ENCODE measurements around the gene ITIH6. TPM values are rescaled to one million over a fixed set of nuclear protein-coding genes. Genes with fewer than 3 reads are reported as not detected.

Gene ITIH6, protein sequence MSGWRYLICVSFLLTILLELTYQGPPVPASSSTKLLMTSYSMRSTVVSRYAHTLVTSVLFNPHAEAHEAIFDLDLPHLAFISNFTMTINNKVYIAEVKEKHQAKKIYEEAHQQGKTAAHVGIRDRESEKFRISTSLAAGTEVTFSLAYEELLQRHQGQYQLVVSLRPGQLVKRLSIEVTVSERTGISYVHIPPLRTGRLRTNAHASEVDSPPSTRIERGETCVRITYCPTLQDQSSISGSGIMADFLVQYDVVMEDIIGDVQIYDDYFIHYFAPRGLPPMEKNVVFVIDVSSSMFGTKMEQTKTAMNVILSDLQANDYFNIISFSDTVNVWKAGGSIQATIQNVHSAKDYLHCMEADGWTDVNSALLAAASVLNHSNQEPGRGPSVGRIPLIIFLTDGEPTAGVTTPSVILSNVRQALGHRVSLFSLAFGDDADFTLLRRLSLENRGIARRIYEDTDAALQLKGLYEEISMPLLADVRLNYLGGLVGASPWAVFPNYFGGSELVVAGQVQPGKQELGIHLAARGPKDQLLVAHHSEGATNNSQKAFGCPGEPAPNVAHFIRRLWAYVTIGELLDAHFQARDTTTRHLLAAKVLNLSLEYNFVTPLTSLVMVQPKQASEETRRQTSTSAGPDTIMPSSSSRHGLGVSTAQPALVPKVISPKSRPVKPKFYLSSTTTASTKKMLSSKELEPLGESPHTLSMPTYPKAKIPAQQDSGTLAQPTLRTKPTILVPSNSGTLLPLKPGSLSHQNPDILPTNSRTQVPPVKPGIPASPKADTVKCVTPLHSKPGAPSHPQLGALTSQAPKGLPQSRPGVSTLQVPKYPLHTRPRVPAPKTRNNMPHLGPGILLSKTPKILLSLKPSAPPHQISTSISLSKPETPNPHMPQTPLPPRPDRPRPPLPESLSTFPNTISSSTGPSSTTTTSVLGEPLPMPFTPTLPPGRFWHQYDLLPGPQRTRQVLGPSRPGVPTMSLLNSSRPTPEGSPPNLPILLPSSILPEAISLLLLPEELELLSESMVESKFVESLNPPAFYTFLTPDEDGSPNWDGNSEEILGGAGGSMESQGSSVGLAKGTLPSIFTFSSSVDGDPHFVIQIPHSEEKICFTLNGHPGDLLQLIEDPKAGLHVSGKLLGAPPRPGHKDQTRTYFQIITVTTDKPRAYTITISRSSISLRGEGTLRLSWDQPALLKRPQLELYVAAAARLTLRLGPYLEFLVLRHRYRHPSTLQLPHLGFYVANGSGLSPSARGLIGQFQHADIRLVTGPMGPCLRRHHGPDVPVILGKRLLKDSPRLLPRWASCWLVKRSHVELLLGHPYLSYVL
- total RNA-seq: not detected

DNA sequence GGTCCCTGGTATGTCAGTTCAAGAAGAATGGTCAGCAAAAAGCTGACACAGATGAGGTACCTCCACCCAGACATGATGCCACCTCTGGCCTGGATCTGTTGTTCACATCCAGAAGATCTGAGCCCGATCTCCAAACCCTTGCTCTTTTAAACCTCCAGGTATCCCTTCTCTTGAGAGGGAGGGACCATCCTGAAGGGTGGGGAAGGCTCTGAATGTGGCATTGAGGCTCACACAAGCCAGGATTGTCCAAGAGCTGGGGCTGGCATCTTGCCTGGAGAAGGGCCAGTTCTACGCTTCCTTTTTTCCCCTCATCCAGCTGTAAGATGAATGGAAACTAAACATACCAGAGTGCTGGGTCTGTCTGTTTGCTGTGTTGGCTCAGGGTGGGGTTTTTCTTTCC lies at the start of gene ITIH6:
TSS of gene ITIH6 (minus strand) at position 119 of the 400 bp plus-strand sequence. CDS start at position 74, 45 bp downstream.

DNA sequence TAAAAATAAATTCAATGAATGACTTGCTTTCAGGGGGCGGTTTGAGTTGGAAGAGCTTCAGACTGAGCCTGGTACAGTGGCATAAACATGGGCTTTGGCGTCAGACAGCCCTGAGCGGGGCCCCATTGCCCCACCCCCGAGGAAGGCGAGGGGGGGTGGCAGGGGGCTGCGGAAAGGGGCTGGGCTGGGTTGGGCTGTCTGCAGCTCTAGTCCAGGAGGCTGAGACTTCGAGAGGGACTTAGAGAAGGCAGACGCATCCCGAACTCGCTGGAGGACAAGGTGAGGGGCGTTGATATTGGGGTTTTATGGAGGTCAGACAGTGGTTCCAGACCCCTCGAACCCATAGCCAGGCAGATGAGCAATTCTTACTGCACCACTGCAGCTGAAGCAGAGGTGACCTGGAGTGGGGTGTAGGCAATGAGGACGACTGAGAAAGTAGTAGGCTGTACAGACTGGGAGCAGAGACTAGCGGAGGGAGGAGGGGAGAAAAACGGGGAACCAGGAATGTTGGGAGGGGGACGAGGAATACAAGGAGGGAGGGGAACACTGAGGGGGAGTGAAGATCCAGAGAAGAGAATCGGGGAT lies 9.6 kb upstream of the ITIH6 start, which contains the start of gene MAGED2:
TSS of gene MAGED2 (plus strand) at position 222 of the 585 bp plus-strand sequence. CDS start 1,587 bp downstream, outside the sequence.

Small RNAs within 50 kb of the gene (small RNA-seq; reads per million reads assigned to genes)
- gene AL049732.1 (ENCODE audit: low replicate concordance) (not detected), gene SNORA11 (ENCODE audit: low replicate concordance) (122 reads per million, percentile 98 among the genes with 10 or more reads in this experiment)

Other genes with a start within 250 kb of the ITIH6 start
- 526 TPM for gene MAGED2, start 9.5 kb upstream of the ITIH6 start, total RNA-seq
- 71.2 TPM for gene TRO, start 122.6 kb upstream of the ITIH6 start, total RNA-seq
- gene PFKFB1, start 195.9 kb upstream of the ITIH6 start, total RNA-seq: 0.70 TPM
- 12.0 TPM for gene APEX2, start 202.1 kb upstream of the ITIH6 start, total RNA-seq
- 197 TPM for gene ALAS2, start 232.7 kb upstream of the ITIH6 start, total RNA-seq